Heart right ventricle (tissue), 16 donors: Measurements from ENCODE around the gene LEO1. TPM values are rescaled to one million over a fixed set of nuclear protein-coding genes. Genes with fewer than 3 reads are reported as not detected.

Experiments used
- ATAC-seq, 8 donors: fragments of 200-7000 bp; cut with Tn5 transposase; one replicate each; pipeline ENCODE4 v1.9.1; 2020; ENCODE audit warnings: mild to moderate bottlenecking in 8 of 8, moderate library complexity in 8 of 8, moderate number of reproducible peaks in 1 of 8
- DNase-seq, 2 donors: peaks; one replicate each; pipeline ENCODE4 v3.0.0-alpha.2; 2020
- H3K27ac ChIP-seq, 10 donors: fragments of 200-600 bp; sonication (generic) in 2 of 10; one replicate each; pipeline versions ENCODE4 v1.5.0 to v1.8.0; 2020 to 2022; ENCODE audit warnings: mild to moderate bottlenecking in 3 of 10
- H3K27me3 ChIP-seq, 7 donors: fragments of 200-600 bp; one replicate each; pipeline ENCODE4 v1.8.0; 2021 to 2022; ENCODE audit warnings: mild to moderate bottlenecking in 2 of 7
- H3K36me3 ChIP-seq, 9 donors: fragments of 200-600 bp; sonication (generic) in 1 of 9; one replicate each; pipeline versions ENCODE4 v1.5.0 to v1.8.0; 2020 to 2022; ENCODE audit warnings: mild to moderate bottlenecking in 2 of 9
- H3K4me1 ChIP-seq, 9 donors: fragments of 200-600 bp; sonication (generic) in 1 of 9; one replicate each; pipeline versions ENCODE4 v1.5.0 to v1.8.0; 2020 to 2022; ENCODE audit warnings: mild to moderate bottlenecking in 4 of 9
- H3K4me3 ChIP-seq, 10 donors: fragments of 200-600 bp; sonication (generic) in 2 of 10; one replicate each; pipeline versions ENCODE4 v1.5.0 to v1.8.0; 2020 to 2022; ENCODE audit warnings: mild to moderate bottlenecking in 7 of 10, moderate library complexity in 2 of 10
- H3K9me3 ChIP-seq, 11 donors: fragments of 200-600 bp in 10 of 11; sonication (generic) in 2 of 11; one replicate each; pipeline versions ENCODE4 v1.5.0 to v1.8.0; 2013 to 2022; ENCODE audit warnings: mild to moderate bottlenecking in 2 of 11, control low read depth in 1 of 11, moderate library complexity in 1 of 11
- WGBS, 2 donors: extraction: QIAGEN DNeasy Blood & Tissue Kit; methylation state at CpG; one replicate each; pipeline ENCODE4 v1.1.7; 2013; ENCODE audit warnings: inconsistent platforms in 1 of 2; 5-methylcytosine and 5-hydroxymethylcytosine counted together
- intact Hi-C, 10 donors: fragments of 100-400 bp; cut with DNase I; formaldehyde crosslinking; loops; one replicate each; pipeline versions ENCODE4 v1.11.1 to v1.14.2; 2022
- polyA plus RNA-seq, 2 donors: library from polyadenylated mRNA; stranded (reverse); fragments of 200-250 nt; gene quantifications; one replicate each; pipeline ENCODE4 v1.2.3, GENCODE V29; 2013
- total RNA-seq, 10 donors: library from RNA; stranded (reverse); fragmentation: NEBNext Ultra II Directional in 3 of 10; extraction: Animal tissue kit (Norgen Biotek cat#: 25700) in 3 of 10; gene quantifications; one replicate each; pipeline versions ENCODE4 v1.2.1 to v1.2.4, GENCODE V29; 2021 to 2023
- TF ChIP-seq, protein P1 (sequence below), 9 donors: fragments of 200-600 bp; sonication (generic) in 2 of 9; IDR thresholded peaks; one replicate each; pipeline versions ENCODE4 v1.5.0 to v1.8.0; 2021 to 2022; ENCODE audit warnings: antibody characterized with exemption in 9 of 9, mild to moderate bottlenecking in 5 of 9, moderate library complexity in 1 of 9
- donor health status: Arrhythmogenic right ventricular cardiomyopathy.
- donor health status: ischemic (EF 13 %, LVEDD 7.1; RV severe dilation, severe dysfunction).
- donor health status: healthy with polysubstance abuse.
- donor health status: DM: no; HTN: yes; CAD: no.
- donor health status: DM: no; HTN: no; CAD: no.
- donor health status: ischemic (EF 25% LVEDD 6.9; RV normal size, moderate dysfunction).
- donor health status: ischemic (EF 25% LVEDD 5.7; RV mildly dilated, moderate dysfunction).
- donor health status: healthy.
- donor health status: DM: yes; HTN: yes; CAD: no.
- donor health status: Ischemic cardiomyopathy.
- donor health status: ischemic (EF 35%, LVEDD 5.7; RV mildly dilated, moderate dysfunction).
- donor health status: nonischemic (EF 11% LVEDD 7.7; RV severe dilation, severe dysfunction).
- donor health status: DM: yes; HTN: yes; CAD: no.
- donor health status: PGD.
- donor health status: ischemic (EF 29% LVEDD 5.4; RV normal size, mild dysfunction).
- donor health status: nonischemic (EF 23%, LVEDD 6.1; RV moderate dilation, normal function).

The LEO1 gene
- total and polyA plus RNA-seq, 12 donors, result 6.6 to 9.1 (median 8.2) TPM

DNA sequence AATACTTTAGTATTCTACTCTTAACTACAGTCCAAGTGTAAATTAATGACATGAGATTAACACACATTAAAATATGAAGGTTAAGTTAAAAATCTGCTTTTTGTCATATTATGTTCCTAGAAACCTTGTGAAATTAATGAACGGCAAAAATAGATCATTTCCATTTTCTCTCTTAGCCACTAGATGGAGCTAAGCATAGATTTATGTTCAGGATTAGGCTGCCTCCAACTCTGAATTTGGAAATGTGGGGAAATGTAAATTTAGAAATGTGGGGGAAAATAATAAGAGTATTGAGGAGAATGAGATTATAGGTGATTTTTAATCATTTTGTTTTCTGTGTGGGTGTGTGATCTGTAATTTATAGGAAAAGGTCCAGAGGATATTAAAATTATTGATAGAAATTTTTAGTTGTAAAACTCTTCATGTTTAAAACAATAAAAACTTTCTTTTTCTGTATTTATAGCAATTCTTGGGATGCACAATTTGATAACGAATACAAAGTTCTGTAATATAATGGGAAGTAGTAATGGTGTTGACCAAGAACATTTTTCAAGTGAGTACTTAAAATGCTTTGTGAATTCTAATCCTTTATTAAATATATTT, 82.9 kb downstream of the LEO1 start:
- intact Hi-C loops, result loop anchor here in 2 of 10 donors (10.0 kb wide), 2 partner anchors 94 to 336 kb away; no protein-coding TSS in a partner anchor
- WGBS, 2 donors, result 28 to 31% methylated on average over 2 of the region's 2 CpGs
- H3K9me3 ChIP-seq, result no peaks in the 10 kb centered on the region
- DNase-seq (no peak), ATAC-seq (peak in 2 of 8 donors; percentile 40 to 56)
- peaks cover 0 to 61% (median 5%) of the 10 kb centered on the region in 9 donors for H3K36me3 ChIP-seq
- no peaks in the 10 kb centered on the region for H3K27me3 ChIP-seq
- no peak overlapping the region for H3K4me3 ChIP-seq
- H3K4me1 ChIP-seq, result peaks cover 0 to 25% (median 13%) of the 10 kb centered on the region in 9 donors
- no peak overlapping the region for H3K27ac ChIP-seq
- TF ChIP-seq, protein P1, sequence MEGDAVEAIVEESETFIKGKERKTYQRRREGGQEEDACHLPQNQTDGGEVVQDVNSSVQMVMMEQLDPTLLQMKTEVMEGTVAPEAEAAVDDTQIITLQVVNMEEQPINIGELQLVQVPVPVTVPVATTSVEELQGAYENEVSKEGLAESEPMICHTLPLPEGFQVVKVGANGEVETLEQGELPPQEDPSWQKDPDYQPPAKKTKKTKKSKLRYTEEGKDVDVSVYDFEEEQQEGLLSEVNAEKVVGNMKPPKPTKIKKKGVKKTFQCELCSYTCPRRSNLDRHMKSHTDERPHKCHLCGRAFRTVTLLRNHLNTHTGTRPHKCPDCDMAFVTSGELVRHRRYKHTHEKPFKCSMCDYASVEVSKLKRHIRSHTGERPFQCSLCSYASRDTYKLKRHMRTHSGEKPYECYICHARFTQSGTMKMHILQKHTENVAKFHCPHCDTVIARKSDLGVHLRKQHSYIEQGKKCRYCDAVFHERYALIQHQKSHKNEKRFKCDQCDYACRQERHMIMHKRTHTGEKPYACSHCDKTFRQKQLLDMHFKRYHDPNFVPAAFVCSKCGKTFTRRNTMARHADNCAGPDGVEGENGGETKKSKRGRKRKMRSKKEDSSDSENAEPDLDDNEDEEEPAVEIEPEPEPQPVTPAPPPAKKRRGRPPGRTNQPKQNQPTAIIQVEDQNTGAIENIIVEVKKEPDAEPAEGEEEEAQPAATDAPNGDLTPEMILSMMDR (IDR thresholded peaks at IDR 0.05), result peak; percentile 43 to 86 (median 72)

Other genes starting within 250 kb of the LEO1 start
- 1 to 10 TPM; 1.7 to 8.6 (median 3.9) TPM for gene LYSMD2, start 234.1 kb downstream of the LEO1 start, total RNA-seq
- 1 to 10 TPM; 5.0 to 8.6 TPM for gene LYSMD2, start 234.1 kb downstream of the LEO1 start, polyA plus RNA-seq
- gene TMOD2, start 220.2 kb downstream of the LEO1 start, total RNA-seq, result 1 to 10 TPM; 2.8 to 8.5 (median 5.1) TPM
- 1 to 10 TPM; 1.5 to 2.6 TPM for gene TMOD2, start 220.2 kb downstream of the LEO1 start, polyA plus RNA-seq
- gene TMOD3, start 142.1 kb downstream of the LEO1 start, total RNA-seq, result 10 to 100 TPM; 15.2 to 28.7 (median 18.2) TPM
- 10 to 100 TPM in 1 of 2 donors, 1 to 10 TPM in 1; 5.4 to 21.6 TPM for gene TMOD3, start 142.1 kb downstream of the LEO1 start, polyA plus RNA-seq
- gene MAPK6, start 47.4 kb upstream of the LEO1 start, total RNA-seq, result 10 to 100 TPM; 13.5 to 21.8 (median 18.1) TPM
- gene MAPK6, start 47.4 kb upstream of the LEO1 start, polyA plus RNA-seq, result 1 to 10 TPM; 4.2 to 7.9 TPM
- not detected for gene BCL2L10, start 141.0 kb upstream of the LEO1 start, total RNA-seq
- under 1 TPM in 1 of 2 donors, not detected in 1; 0.04 TPM for gene BCL2L10, start 141.0 kb upstream of the LEO1 start, polyA plus RNA-seq
- 10 to 100 TPM in 4 of 10 donors, 1 to 10 TPM in 6; 6.4 to 12.8 (median 8.5) TPM for gene GNB5, start 219.6 kb upstream of the LEO1 start, total RNA-seq
- gene GNB5, start 219.6 kb upstream of the LEO1 start, polyA plus RNA-seq, result 1 to 10 TPM; 4.7 to 6.8 TPM